Keratinocyte (primary cell): ENCODE data around the gene PKP4. TPM values are rescaled to one million over a fixed set of nuclear protein-coding genes. Genes with fewer than 3 reads are reported as not detected.

Experiments
- DNase-seq: peaks from one replicate; pipeline ENCODE4 v3.0.0-alpha.2; 2011; ENCODE audit warnings: low read depth, missing footprints, low spot score
- FAIRE-seq: peaks from 2 replicates; lab custom pipeline; 2011; peaks lifted over from hg19 to GRCh38; lab: Jason Lieb, UNC
- H2AFZ ChIP-seq: 2 replicates; pipeline ENCODE4 v1.6.0; 2012; ENCODE audit warnings: low read length, control low read depth, inconsistent platforms; ENCODE audit not compliant: control insufficient read depth
- H3K27ac ChIP-seq: 2 replicates; pipeline ENCODE4 v1.5.1; 2011; ENCODE audit warnings: low read length; ENCODE audit not compliant: control insufficient read depth, insufficient read depth
- H3K27me3 ChIP-seq: 3 replicates; pipeline ENCODE4 v1.6.0; 2011; ENCODE audit warnings: low read length; ENCODE audit not compliant: control insufficient read depth, insufficient read depth; ENCODE audit errors: extremely low read depth
- H3K36me3 ChIP-seq, 2 experiments: 2 replicates in 1 of 2; 3 replicates in 1 of 2; pipeline ENCODE4 v1.5.1; 2011; ENCODE audit warnings: low read length in 2 of 2, mild to moderate bottlenecking in 1 of 2; ENCODE audit not compliant: control insufficient read depth in 2 of 2, insufficient read depth in 2 of 2; ENCODE audit errors: extremely low read depth in 1 of 2
- H3K4me1 ChIP-seq: 3 replicates; pipeline ENCODE4 v1.5.1; 2011; ENCODE audit warnings: low read length; ENCODE audit not compliant: control insufficient read depth, insufficient read depth; ENCODE audit errors: extremely low read depth
- H3K4me2 ChIP-seq: 3 replicates; pipeline ENCODE4 v1.6.0; 2011; ENCODE audit warnings: low read depth, low read length; ENCODE audit not compliant: control insufficient read depth, insufficient read depth; ENCODE audit errors: extremely low read depth
- H3K4me3 ChIP-seq, 3 experiments: fragments of 200-600 bp in 1 of 3; sonication (generic) in 1 of 3; 2 replicates in 2 of 3; 3 replicates in 1 of 3; pipeline ENCODE4 v1.5.1; 2011 to 2016; ENCODE audit warnings: low read length in 3 of 3, mild to moderate bottlenecking in 3 of 3, control low read depth in 2 of 3, inconsistent platforms in 1 of 3, low read depth in 1 of 3, mixed read lengths in 1 of 3, mixed run types in 1 of 3, moderate library complexity in 1 of 3; ENCODE audit not compliant: control insufficient read depth in 2 of 3, insufficient read depth in 2 of 3; ENCODE audit errors: extremely low read depth in 1 of 3
- H3K79me2 ChIP-seq: 2 replicates; pipeline ENCODE4 v1.6.0; 2012; ENCODE audit warnings: low read length; ENCODE audit not compliant: control insufficient read depth, insufficient read depth
- H3K9ac ChIP-seq: 3 replicates; pipeline ENCODE4 v1.6.0; 2011; ENCODE audit warnings: low read length; ENCODE audit not compliant: control insufficient read depth, insufficient read depth; ENCODE audit errors: extremely low read depth
- H3K9me1 ChIP-seq: 3 replicates; pipeline ENCODE4 v1.6.0; 2011; ENCODE audit warnings: low read length; ENCODE audit not compliant: control insufficient read depth, insufficient read depth; ENCODE audit errors: extremely low read depth
- H3K9me3 ChIP-seq: 2 replicates; pipeline ENCODE4 v1.5.1; 2012; ENCODE audit warnings: low read depth, low read length; ENCODE audit not compliant: control insufficient read depth
- H4K20me1 ChIP-seq: 3 replicates; pipeline ENCODE4 v1.6.0; 2011; ENCODE audit warnings: low read length; ENCODE audit not compliant: control insufficient read depth, insufficient read depth; ENCODE audit errors: extremely low read depth
- CTCF ChIP-seq, 3 experiments: IDR thresholded peaks in 1 of 3; conservative IDR thresholded peaks in 1 of 3; optimal IDR thresholded peaks in 1 of 3; 2 replicates in 2 of 3; 3 replicates in 1 of 3; pipeline versions ENCODE3 to v1.5.1; 2011; ENCODE audit warnings: low read length in 3 of 3, mild to moderate bottlenecking in 3 of 3, moderate library complexity in 2 of 3, control low read depth in 1 of 3, inconsistent platforms in 1 of 3; ENCODE audit not compliant: insufficient read depth in 2 of 3; ENCODE audit errors: extremely low read depth in 1 of 3
- EZH2 ChIP-seq: IDR thresholded peaks from one replicate; pipeline ENCODE4 v1.6.1; 2012; ENCODE audit warnings: inconsistent platforms, mild to moderate bottlenecking, low read length, moderate library complexity
- dilution Hi-C: fragments of 300-500 bp; cut with MboI; formaldehyde crosslinking; loops from one replicate; pipeline ENCODE4 v1.7.0; 2020; ENCODE audit warnings: low sequenced_read_pairs; ENCODE audit not compliant: extremely low pct_ligation_motif_present
- polyA plus RNA-seq, 5 experiments: library from polyadenylated mRNA; depleted of rRNA in 3 of 5; stranded (reverse) in 3 of 5; stranded (forward) in 1 of 5; unstranded in 1 of 5; fragments of >200 nt; gene quantifications; 1 replicate in 1 of 5; 2 replicates in 3 of 5; 3 replicates in 1 of 5; pipeline versions ENCODE4 v1.2.1 to v1.2.3, GENCODE V29; 2011 to 2012; ENCODE audit warnings: missing spikeins in 2 of 5, low read depth in 1 of 5, low replicate concordance in 1 of 5

The PKP4 gene
- polyA plus RNA-seq, 1 donor (not counting 4 experiments of a cell fraction or from before 2014, with no cell fraction given), result 43.8 TPM

- dilution Hi-C loops, result no loop called here
- Histone ChIP-seq H3K4me3 (no peak overlapping the region), H3K27me3 (no peaks in the 10 kb centered on the region), H3K9me3 (no peaks in the 10 kb centered on the region), H3K9ac (no peak overlapping the region), H4K20me1 (no peaks in the 10 kb centered on the region), H3K4me2 (no peak overlapping the region), H3K27ac (no peak overlapping the region), H3K9me1 (no peaks in the 10 kb centered on the region), H3K4me1 (peaks cover 35% of the 10 kb centered on the region), H3K79me2 (peaks cover 58% of the 10 kb centered on the region), H2AFZ (no peak overlapping the region), H3K36me3 (peaks cover 0 to 4% of the 10 kb centered on the region in 2 experiments)
- no peak for DNase-seq
- no peak for FAIRE-seq
- no peak for TF ChIP-seq CTCF (optimal IDR thresholded peaks at IDR 0.05 in 1 of 3, IDR thresholded peaks at IDR 0.05 in 1 of 3, conservative IDR thresholded peaks at IDR 0.05 in 1 of 3; ENCODE audit: extremely low read depth in 1 of 3, insufficient read depth in 2 of 3, low read length in 3 of 3)
- no peak for TF ChIP-seq EZH2
Observed at GRCh38 chr2:158498043-158498748, 41.4 kb downstream of the PKP4 start.

- FAIRE-seq (no peak), DNase-seq (no peak)
- Histone ChIP-seq H3K36me3 (peaks cover 0 to 4% of the 10 kb centered on the region in 2 experiments), H2AFZ (no peak overlapping the region), H3K4me2 (no peak overlapping the region), H4K20me1 (no peaks in the 10 kb centered on the region), H3K9me3 (no peaks in the 10 kb centered on the region), H3K9ac (no peak overlapping the region), H3K27ac (no peak overlapping the region), H3K9me1 (no peaks in the 10 kb centered on the region), H3K27me3 (no peaks in the 10 kb centered on the region), H3K79me2 (peaks cover 55% of the 10 kb centered on the region), H3K4me1 (peaks cover 37% of the 10 kb centered on the region), H3K4me3 (no peak overlapping the region)
- TF ChIP-seq CTCF (optimal IDR thresholded peaks at IDR 0.05 in 1 of 3, IDR thresholded peaks at IDR 0.05 in 1 of 3, conservative IDR thresholded peaks at IDR 0.05 in 1 of 3; ENCODE audit: extremely low read depth in 1 of 3, insufficient read depth in 2 of 3, low read length in 3 of 3) (no peak), EZH2 (no peak)
- dilution Hi-C loops, result no loop called here
Observed at GRCh38 chr2:158498749-158499136, 42.0 kb downstream of the PKP4 start.
